ENCODE results near the gene MBP.
"Not testable (repeated sequence)": the region's sequence is repeated elsewhere in the genome, so short reads cannot be mapped to it uniquely, and the experiment has no call there.

MBP gene

DNA sequence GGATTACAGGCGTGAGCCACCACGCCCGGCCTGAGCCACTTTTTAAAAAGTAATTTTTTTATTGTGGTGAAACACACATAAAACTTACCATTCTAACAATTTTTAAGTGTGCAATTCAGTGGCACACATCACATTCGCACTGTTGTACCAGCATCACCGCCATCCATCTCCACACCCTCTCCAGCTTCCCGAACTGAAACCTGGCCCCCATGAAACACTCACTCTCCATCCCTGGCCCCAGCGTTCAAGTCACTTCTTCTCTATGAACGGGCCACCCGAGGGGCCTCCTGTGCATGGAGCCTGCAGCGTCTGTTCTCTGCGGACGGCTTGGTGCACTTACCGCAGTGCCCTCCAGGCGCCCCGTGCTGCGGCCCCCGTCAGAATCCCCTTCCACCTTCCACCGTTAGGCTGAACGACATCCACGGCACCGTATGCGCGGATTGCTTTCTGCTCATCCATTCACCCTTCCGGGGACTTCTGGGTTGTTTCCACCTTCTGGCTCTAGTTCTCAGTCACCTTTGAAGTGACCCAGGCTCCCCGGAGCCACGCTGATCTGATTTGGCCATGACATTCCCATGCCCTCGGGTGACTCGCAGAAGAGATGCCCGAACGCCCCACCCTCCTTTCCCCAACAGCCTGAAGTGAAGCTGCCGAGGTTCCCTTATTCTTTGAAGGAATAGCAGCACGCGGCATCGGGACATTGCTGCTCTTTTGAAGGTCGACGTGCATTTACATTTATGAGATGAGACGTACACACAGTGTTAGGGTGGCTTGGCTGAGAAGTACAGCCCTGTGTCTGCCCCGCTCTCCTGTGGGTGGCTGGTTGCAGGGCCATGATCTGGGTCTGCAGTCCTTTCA, 134.4 kb downstream of the MBP start:
- DNase-seq: no peak

GRCh38 chr18:76996429-76996828, 136.2 kb downstream of the MBP start:
- no peak for DNase-seq

- no peak for DNase-seq
Measured at GRCh38 chr18:76995896-76996295, 136.7 kb downstream of the MBP start.

DNA sequence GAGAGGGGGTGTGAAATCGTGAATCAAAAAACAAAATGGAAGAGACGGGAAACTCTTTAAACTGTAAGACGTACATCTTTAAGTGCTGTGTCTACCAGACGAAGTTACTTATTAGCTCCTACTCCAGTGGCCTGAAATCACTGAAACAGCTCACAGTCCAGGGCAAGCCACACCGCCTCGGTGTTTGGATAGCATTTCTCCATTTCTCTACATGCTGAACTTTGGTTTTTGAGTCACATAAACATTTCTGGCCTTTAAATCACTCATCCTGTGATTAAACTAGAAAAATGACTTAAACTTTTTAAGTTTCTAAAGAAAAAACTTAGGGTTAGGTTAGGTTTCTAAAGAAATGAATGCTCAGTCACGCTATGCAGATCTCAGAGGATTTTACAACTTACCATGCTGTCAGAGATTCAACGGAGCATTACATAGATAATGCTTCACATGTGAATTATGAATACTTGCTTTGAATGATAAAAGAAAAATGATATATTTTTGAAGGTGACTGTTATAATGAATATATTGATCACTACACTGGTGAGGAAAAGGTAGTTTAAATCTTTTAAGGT, 138.4 kb downstream of the MBP start:
- no peak for DNase-seq

DNA sequence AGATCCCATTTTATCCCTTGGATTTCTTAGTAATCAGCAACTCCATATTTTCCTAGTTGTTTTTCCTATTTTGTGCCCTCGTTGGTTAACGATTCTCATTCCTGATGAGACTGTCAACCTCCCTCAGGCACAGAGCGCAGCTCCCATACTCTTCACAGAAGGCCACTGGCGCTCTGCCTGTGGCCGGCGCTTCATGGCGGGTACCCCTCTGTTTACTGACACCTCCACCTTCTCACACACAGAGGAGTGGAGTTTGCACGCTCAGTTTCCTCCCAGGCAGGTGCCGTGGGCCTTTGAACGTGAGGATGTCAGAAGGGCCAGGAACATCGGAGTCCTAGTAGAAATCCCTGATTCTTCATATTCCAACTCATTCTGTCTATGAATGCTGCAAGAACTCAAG, 139.0 kb downstream of the MBP start:
- DNase-seq: no peak

DNA sequence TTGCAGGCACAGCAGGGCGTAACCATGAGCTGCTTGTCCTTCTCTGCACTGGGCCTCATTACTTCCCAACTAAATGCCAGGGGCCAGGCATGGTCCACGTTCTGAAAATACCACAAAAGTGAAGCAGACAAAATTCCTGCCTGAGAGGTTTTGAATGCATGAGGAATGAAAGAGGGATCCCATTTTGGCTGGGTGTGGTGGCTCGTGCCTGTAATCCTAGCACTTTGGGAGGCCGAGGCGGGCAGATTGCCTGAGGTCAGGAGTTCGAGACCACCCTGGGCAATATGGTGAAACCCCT, 139.5 kb downstream of the MBP start:
- no peak for DNase-seq

DNA sequence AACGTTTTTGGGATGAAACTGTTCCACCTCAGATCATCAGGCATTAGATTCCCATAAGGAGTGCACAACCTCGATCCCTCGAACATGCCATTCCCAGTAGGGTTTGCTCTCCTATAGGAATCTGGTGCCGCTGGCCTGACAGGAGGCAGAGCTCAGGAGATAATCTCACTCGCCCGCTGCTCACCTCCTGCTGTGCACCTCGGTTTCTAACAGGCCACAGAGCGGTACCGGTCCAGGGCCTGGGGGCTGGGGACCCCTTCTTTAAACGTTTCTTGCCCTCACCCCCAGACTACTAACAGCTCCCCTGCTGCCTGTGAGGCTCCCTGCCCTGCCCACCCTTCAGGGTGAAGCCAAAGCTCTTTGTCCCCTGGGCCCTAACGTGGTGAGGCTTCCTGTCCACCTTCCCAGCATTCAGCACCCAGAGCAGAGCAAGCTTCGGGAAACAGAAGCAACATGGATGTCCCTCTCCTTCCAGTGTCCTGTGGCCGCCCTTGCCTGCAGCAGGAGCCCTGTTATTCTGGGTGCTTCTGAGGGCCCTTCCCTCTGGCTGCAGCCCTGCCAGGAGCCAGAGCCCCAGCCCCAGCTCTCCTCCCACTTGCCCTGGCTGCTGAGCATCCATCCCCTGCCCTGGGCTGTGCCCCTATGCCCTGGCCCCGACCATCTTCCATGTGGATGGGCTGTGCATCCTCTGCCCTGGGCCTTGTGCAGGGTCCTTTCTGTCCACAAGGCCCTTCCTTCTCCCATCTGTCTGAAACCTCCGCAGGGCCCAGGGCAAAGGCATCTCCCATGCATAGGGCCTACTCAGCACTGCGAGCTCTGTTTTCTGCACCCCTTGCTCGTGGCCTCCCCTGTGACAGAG, 140.1 kb downstream of the MBP start:
- DNase-seq: no peak

GRCh38 chr18:76991021-76991688, 141.4 kb downstream of the MBP start:
- DNase-seq: no peak

- not testable (repeated sequence) for DNase-seq
Measured at GRCh38 chr18:76990343-76991020, 142.1 kb downstream of the MBP start.

DNA sequence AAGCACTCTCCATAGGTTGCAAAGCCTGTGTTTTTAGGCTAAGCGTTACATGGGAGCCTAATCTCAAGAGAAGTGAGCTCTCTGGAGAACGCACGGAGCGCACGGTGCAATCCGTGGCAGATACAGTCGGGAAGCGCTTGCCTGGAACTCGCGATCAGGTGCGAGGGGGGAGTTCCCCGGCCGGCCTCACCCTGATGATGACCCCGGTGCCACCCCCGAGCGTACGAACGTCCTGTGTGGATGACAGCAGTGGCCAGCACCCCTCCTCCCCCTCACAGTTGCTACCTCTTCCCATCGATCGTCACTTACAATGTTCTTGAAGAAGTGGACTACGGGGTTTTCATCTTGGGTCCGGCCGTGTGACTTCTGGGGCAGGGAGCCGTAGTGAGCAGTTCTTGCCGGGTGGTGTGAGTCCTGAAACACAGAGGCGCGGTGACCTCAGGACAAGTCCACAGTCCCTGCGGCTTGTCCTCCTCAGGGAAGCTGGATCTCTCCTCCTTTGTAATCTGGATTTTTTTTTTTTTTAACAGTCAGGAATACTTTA, 142.9 kb downstream of the MBP start:
- no peak for DNase-seq

DNA sequence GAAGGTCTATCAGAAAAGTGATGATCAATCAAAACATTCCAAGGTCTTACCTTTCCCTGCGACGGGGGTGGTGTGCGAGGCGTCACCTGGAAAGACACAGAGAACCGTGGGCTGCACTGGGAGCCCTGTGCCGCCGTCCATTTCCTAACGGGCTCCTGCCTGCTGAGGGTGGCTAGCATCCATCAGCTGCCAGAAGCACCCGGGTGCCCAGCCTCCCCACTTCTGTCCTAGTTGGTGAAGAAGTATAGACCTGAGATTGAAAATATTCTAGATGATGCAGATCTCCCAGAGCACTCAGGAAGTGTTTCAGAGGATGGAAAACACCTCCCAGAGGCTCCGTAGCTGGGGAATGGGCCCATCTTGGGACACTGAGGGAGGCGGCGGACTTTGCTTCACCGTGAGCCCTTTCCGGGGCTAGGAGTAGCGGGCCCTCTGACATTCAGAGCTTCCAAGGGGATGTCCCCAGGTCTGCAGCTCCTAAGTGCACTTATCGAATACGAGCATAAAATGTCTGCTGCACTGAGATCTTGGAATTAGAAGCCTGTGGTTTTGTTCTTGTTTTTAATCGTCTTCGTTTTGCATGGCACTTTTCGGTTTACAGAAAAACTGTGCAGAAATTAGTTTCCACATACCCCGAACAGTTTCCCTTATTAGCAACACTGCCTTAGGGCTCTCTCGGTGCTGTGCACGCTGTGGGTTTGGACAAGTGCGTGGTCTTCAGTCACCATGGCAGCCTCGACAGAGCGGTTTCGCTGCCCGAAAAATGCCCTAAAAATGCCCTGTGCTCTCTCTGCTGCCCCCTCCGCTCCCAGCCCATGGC, 143.5 kb downstream of the MBP start:
- no peak for DNase-seq

DNA sequence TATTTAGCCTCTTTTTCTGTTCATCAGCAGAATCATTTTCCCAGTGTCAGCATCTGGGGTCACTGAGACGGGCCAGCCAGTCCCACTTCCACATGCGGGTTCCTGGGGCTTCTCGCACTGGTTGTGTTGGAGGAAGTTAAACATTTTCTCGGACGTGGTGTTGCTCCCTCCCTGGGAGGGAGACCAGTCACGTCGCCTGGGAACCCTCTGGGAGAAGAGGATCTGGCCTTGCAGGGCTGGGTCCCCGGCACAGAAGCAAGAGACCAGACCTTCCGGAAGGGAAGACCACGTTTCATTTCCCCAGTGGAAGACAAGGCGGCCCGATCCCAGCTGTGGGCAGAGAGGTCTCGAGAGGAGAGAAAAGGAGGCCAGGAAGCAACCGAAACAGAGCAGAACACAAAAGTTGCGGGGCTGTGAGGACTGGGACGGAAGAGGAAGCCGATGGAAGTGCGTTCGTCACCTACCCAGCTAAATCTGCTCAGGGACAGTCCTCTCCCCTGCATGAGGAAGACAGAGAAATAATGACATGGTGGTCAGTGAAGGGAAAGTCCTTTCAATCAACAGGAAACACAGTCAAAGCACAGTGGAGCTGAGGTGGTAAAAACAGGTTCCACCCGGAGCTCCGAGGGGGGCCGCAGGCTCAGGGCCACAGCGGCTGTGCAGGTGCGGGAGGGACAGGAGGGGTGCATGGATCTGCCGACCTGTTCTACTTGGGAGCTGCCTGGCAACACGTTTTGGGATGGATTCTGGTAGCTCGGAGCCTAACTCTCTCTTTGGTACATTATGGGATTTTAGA, 144.4 kb downstream of the MBP start:
- no peak for DNase-seq

DNA sequence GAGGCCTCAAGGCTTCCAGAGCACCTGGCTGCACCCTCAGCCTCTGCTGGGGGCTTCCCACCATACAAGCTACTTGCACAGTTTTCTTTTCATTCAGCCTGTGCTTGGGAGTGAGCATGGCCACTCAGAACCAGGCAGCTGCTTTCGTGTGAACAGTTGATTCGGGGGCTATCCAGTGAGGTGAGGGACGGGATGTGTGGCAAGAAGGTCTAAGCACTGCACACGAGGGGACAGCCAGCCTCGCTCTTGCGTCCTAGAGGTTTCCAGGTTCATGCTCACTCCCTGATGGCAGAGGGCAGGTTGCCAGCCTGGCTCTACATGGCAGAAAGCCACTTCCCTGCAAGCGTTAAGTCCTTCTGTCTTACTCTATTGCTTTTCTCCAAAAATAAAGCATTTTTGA, 146.2 kb downstream of the MBP start:
- DNase-seq: no peak

- no peak for DNase-seq
Measured at GRCh38 chr18:76985951-76986236, 146.7 kb downstream of the MBP start.

DNA sequence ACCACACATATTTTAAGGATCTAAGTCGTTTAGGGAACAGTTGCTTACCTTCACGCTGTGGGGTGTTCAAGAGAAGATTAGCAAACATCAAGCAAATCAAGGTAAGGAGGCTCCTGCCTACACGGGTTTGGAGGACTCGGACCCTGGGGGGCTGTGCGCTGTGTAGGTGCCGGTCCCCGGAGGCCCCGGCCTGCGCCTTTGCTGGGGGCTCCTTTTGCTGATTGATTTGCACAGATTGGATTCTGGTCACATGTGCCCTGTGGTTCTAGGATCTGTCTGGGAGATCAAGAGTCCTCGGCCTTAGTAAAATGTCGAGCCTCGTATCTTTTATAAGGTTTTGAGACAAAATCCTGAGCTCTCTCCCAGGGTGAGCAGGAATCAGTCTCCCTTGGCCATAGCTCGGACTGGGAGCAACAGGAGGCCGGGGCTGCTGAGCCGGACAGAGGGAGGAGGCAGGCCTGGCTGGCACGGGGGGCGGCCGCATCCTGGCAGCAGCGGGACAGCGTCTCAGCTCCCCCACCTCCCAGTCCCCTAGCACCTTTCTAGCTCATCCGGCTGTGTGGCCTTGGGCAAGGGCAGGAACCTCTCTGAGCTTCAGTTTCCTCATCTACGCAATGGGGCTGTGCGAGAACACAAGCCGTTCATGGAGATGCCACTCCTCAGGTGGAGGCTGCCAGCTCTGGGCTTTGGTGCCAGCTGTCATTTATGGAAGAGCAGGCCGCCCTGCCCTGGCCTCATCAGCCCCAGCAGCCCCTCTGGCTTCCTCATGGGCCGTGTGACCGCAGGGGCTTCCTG, 147.2 kb downstream of the MBP start:
- DNase-seq: no peak

- DNase-seq: no peak
Measured at GRCh38 chr18:76984193-76985155, 148.1 kb downstream of the MBP start.

DNA sequence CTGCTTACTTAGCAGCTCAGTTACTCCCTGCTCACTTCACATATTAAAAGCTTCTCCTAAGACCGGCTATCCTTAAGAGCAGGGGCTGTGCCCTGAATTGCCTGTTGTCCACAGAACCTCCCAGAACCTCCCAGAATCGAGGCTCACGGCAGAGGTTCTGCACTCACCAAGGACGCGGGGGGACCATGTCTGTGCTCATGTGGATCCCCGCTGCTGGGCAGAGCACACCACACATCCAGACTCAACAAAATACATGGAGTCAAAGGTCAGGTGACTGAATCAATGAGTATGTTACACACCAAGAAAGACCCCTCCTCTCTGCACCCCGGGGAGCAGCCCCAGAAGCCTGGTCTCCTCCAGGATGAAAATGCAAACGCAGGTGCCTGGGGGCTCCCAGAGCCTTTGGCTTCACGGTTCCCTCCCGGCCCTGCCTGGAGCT, 149.0 kb downstream of the MBP start:
- no peak for DNase-seq

DNA sequence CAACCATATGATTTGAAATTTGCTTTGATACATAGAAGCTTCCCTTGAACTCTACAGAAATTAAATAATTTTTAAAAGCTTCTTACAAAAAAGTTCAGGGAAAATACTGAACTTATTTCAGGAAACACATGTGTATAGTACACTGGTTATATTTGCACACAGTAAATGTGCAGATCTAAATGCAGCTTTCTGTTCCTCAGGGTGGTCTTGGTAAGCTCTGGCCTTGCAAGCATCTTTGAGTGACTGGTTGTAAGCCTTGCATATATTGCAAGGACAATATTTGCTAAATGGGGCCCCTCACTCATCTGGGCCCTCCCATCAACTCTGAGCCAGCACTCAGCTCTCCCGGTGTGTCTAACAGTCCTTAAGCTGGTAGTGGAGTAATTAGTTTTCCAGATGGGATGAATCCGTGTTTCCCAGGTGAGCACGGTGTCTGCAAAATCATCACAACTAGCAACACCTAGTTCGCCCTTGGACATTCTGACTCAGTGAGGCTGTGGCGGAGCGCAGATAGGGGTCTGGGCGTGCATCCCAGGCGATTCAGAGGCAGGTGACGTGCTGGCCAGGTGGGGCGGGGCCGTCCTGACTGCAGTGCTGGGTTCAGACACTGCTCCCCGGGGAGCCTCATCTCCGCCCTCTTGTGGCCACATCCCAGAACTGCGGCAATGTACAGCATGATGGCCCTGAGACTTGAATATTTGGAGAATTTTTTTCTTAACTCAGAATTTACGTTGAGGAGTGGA, 149.6 kb downstream of the MBP start:
- DNase-seq: peak; percentile 63

All from NCI-H226 (cell line).